Sigmoid colon (tissue), 4 donors: ENCODE data around the gene ELF1.

Experiments
- EP300 ChIP-seq, 4 donors: sonication (generic); formaldehyde crosslinking; IDR thresholded peaks; one replicate each; pipeline ENCODE4 v1.6.1; 2017; ENCODE audit warnings: antibody characterized with exemption in 4 of 4
- POLR2A ChIP-seq, 2 donors: fragments of 450-650 bp; IDR thresholded peaks; one replicate each; pipeline ENCODE4 v1.6.1; 2016; ENCODE audit warnings: antibody characterized with exemption in 2 of 2, mild to moderate bottlenecking in 2 of 2, moderate library complexity in 2 of 2
- POLR2AphosphoS5 ChIP-seq, 4 donors: sonication (generic); formaldehyde crosslinking; IDR thresholded peaks; one replicate each; pipeline ENCODE4 v1.6.1; 2017; ENCODE audit warnings: antibody characterized with exemption in 4 of 4
- TF ChIP-seq, protein P1 (sequence below), 4 experiments: fragments of 450-650 bp in 3 of 4; fragments of 200-600 bp in 1 of 4; IDR thresholded peaks; one replicate each; pipeline ENCODE4 v1.5.1; 2016 to 2019; ENCODE audit warnings: antibody characterized with exemption in 4 of 4, mild to moderate bottlenecking in 3 of 4, moderate library complexity in 2 of 4

DNA sequence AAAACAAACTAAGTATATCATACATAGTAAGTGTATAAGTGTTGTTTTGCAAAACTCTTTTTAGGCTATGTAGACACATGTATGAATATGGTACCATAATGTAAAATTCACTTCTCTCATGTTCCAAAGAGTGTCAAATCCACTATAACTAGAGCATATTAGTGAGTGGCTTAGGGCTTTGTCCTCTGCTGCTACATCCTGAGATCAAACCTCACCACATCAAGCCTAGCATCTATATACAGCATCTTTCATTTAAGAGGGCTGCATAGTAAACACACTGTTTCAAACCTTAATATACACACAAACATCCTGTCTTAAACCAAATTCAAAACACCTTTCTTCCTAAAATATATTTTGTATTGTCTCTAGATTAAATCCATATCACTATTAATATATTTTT, 38.7 kb downstream of the ELF1 start:
- TF ChIP-seq, protein P1, sequence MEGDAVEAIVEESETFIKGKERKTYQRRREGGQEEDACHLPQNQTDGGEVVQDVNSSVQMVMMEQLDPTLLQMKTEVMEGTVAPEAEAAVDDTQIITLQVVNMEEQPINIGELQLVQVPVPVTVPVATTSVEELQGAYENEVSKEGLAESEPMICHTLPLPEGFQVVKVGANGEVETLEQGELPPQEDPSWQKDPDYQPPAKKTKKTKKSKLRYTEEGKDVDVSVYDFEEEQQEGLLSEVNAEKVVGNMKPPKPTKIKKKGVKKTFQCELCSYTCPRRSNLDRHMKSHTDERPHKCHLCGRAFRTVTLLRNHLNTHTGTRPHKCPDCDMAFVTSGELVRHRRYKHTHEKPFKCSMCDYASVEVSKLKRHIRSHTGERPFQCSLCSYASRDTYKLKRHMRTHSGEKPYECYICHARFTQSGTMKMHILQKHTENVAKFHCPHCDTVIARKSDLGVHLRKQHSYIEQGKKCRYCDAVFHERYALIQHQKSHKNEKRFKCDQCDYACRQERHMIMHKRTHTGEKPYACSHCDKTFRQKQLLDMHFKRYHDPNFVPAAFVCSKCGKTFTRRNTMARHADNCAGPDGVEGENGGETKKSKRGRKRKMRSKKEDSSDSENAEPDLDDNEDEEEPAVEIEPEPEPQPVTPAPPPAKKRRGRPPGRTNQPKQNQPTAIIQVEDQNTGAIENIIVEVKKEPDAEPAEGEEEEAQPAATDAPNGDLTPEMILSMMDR (IDR thresholded peaks at IDR 0.05): no peak
- TF ChIP-seq POLR2AphosphoS5 (IDR thresholded peaks at IDR 0.05): no peak
- TF ChIP-seq POLR2A (IDR thresholded peaks at IDR 0.05): no peak
- no peak for TF ChIP-seq EP300 (IDR thresholded peaks at IDR 0.05)
